Measurements from ENCODE around the gene TEX51. TPM values are rescaled to one million over a fixed set of nuclear protein-coding genes. Genes with fewer than 3 reads are reported as not detected.

TEX51 gene
- total and polyA plus RNA-seq, 8 donors, result not detected

DNA sequence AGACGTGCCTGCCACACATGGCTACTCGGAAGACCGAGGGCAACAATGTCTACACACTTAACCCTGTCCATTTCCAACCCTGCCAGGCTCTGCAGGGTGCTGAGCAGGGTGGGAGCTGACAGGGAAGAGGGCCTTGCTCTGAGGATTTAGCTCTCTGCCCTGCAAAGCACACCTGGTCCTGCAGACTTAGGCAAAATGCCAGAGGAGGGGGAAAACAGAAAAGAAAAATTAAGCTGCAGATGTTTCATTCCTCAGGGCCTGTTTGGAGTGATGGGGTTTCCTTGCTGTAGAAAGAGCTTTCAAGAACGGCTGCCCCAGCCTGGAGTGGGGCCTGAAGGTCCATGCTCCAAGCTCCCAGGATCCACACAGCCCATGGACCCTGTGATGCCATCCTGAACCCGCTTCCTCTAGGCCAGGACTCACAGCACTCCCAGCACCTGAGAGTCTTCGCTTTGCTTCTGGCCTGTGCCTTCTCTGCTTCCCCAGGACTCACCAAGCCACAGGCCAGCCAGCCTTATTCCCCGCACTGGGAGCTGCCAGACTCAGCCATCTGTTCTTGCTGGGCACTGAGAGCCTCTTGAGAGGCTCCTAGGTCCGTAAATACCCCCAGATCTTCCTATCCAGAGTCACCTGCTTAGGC, 9.1 kb upstream of the TEX51 start:
- TF ChIP-seq, protein P1, sequence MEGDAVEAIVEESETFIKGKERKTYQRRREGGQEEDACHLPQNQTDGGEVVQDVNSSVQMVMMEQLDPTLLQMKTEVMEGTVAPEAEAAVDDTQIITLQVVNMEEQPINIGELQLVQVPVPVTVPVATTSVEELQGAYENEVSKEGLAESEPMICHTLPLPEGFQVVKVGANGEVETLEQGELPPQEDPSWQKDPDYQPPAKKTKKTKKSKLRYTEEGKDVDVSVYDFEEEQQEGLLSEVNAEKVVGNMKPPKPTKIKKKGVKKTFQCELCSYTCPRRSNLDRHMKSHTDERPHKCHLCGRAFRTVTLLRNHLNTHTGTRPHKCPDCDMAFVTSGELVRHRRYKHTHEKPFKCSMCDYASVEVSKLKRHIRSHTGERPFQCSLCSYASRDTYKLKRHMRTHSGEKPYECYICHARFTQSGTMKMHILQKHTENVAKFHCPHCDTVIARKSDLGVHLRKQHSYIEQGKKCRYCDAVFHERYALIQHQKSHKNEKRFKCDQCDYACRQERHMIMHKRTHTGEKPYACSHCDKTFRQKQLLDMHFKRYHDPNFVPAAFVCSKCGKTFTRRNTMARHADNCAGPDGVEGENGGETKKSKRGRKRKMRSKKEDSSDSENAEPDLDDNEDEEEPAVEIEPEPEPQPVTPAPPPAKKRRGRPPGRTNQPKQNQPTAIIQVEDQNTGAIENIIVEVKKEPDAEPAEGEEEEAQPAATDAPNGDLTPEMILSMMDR (IDR thresholded peaks at IDR 0.05), result no peak
- no peak overlapping the region for H3K27ac ChIP-seq
- intact Hi-C loops (cut with DNase I), result no loop called here
- no peak overlapping the region for H3K4me3 ChIP-seq
- H3K9me3 ChIP-seq, result no peaks in the 10 kb centered on the region
- H3K36me3 ChIP-seq, result no peaks in the 10 kb centered on the region
- DNase-seq (no peak), ATAC-seq (no peak), FAIRE-seq (no peak)
- H3K27me3 ChIP-seq, result no peaks in the 10 kb centered on the region
- H3K4me1 ChIP-seq, result no peaks in the 10 kb centered on the region
- WGBS, 2 donors, result 69 to 74% methylated on average over 8 of the region's 8 CpGs

GRCh38 chr2:126890136-126890510, 8.6 kb upstream of the TEX51 start:
- ATAC-seq (no peak), FAIRE-seq (no peak), DNase-seq (no peak)
- TF ChIP-seq, protein P1 (IDR thresholded peaks at IDR 0.05), result no peak
- Histone ChIP-seq H3K9me3 (no peaks in the 10 kb centered on the region), H3K27ac (no peak overlapping the region), H3K27me3 (no peaks in the 10 kb centered on the region), H3K4me3 (no peak overlapping the region), H3K36me3 (no peaks in the 10 kb centered on the region), H3K4me1 (no peaks in the 10 kb centered on the region)
- intact Hi-C loops (cut with DNase I), result no loop called here
- WGBS, 2 donors, result 81 to 87% methylated on average over 5 of the region's 5 CpGs

GRCh38 chr2:126890551-126891450, 7.9 kb upstream of the TEX51 start:
- TF ChIP-seq, protein P1 (IDR thresholded peaks at IDR 0.05), result no peak
- H3K27me3 ChIP-seq, result no peaks in the 10 kb centered on the region
- H3K27ac ChIP-seq, result no peak overlapping the region
- DNase-seq (no peak), ATAC-seq (no peak), FAIRE-seq (no peak)
- no peak overlapping the region for H3K4me3 ChIP-seq
- intact Hi-C loops (cut with DNase I), result no loop called here
- H3K36me3 ChIP-seq, result no peaks in the 10 kb centered on the region
- 75 to 79% methylated on average over 12 of the region's 12 CpGs for WGBS, 2 donors
- H3K4me1 ChIP-seq, result no peaks in the 10 kb centered on the region
- no peaks in the 10 kb centered on the region for H3K9me3 ChIP-seq

GRCh38 chr2:126891681-126892500, 6.8 kb upstream of the TEX51 start:
- Histone ChIP-seq H3K4me1 (no peaks in the 10 kb centered on the region), H3K4me3 (no peak overlapping the region), H3K27me3 (no peaks in the 10 kb centered on the region), H3K36me3 (no peaks in the 10 kb centered on the region), H3K9me3 (no peaks in the 10 kb centered on the region), H3K27ac (peak overlapping the region in 1 of 4 donors; percentile 3)
- ATAC-seq, result peak; percentile 51 to 86 (median 76)
- TF ChIP-seq, protein P1 (IDR thresholded peaks at IDR 0.05), result no peak
- intact Hi-C loops (cut with DNase I), result no loop called here
- peak in 3 of 6 donors; percentile 54 to 60 (median 57) for DNase-seq
- WGBS, 2 donors, result 40% methylated on average over 10 of the region's 10 CpGs
- FAIRE-seq, result no peak

Measured in pancreas (tissue), 10 donors.